Hepatocyte (in vitro differentiated cells): ENCODE results near the gene HSD3B7. TPM values are rescaled to one million over a fixed set of nuclear protein-coding genes. Genes with fewer than 3 reads are reported as not detected.

Source experiments
- DNase-seq: peaks from one replicate; pipeline ENCODE4 v3.0.0-alpha.2; 2016; ENCODE audit warnings: low spot score
- H2AFZ ChIP-seq: fragments of 200-600 bp; sonication (generic); 2 replicates; pipeline ENCODE4 v1.6.0; 2016; ENCODE audit warnings: antibody characterized with exemption, mild to moderate bottlenecking
- H3K27ac ChIP-seq: fragments of 200-600 bp; sonication (generic); 2 replicates; pipeline ENCODE4 v1.5.1; 2016; ENCODE audit warnings: mild to moderate bottlenecking
- H3K27me3 ChIP-seq: fragments of 200-600 bp; sonication (generic); 2 replicates; pipeline ENCODE4 v1.6.1; 2016
- H3K36me3 ChIP-seq: fragments of 200-600 bp; sonication (generic); replicated peaks from 2 replicates; pipeline ENCODE4 v1.5.1; 2016; ENCODE audit warnings: low read depth; ENCODE audit not compliant: insufficient read depth
- H3K4me1 ChIP-seq: fragments of 200-600 bp; sonication (generic); 2 replicates; pipeline ENCODE4 v1.5.1; 2016; ENCODE audit warnings: mild to moderate bottlenecking, moderate library complexity; ENCODE audit not compliant: insufficient read depth
- H3K4me2 ChIP-seq: fragments of 200-600 bp; sonication (generic); 2 replicates; pipeline ENCODE4 v1.6.0; 2016
- H3K4me3 ChIP-seq: fragments of 200-600 bp; sonication (generic); 2 replicates; pipeline ENCODE4 v1.5.1; 2016; ENCODE audit warnings: mild to moderate bottlenecking
- H3K79me2 ChIP-seq: fragments of 200-600 bp; sonication (generic); 2 replicates; pipeline ENCODE4 v1.6.0; 2017; ENCODE audit warnings: mild to moderate bottlenecking
- H3K9me2 ChIP-seq: fragments of 200-600 bp; sonication (generic); replicated peaks from 2 replicates; pipeline ENCODE4 v1.6.0; 2017; ENCODE audit warnings: mild to moderate bottlenecking; ENCODE audit not compliant: insufficient read depth
- H3K9me3 ChIP-seq: fragments of 200-600 bp; sonication (generic); 2 replicates; pipeline ENCODE4 v1.5.1; 2016; ENCODE audit warnings: low read depth, mild to moderate bottlenecking
- H4K20me1 ChIP-seq: fragments of 200-600 bp; sonication (generic); 2 replicates; pipeline ENCODE4 v1.6.0; 2016; ENCODE audit warnings: mild to moderate bottlenecking; ENCODE audit not compliant: insufficient read depth, poor library complexity, severe bottlenecking
- EZH2 ChIP-seq: fragments of 200-600 bp; sonication (generic); IDR thresholded peaks from 2 replicates; pipeline ENCODE4 v1.6.1; 2016; ENCODE audit warnings: antibody characterized with exemption, mild to moderate bottlenecking, borderline replicate concordance
- EZH2phosphoT487 ChIP-seq: fragments of 200-600 bp; sonication (generic); IDR thresholded peaks from one replicate; pipeline ENCODE4 v1.6.1; 2018; ENCODE audit warnings: antibody characterized with exemption, mild to moderate bottlenecking, low read depth, moderate library complexity; ENCODE audit not compliant: unreplicated experiment, severe bottlenecking
- WGBS: methylation state at CpG from one replicate; pipeline ENCODE4 v1.1.6; 2016; ENCODE audit warnings: low lambda C conversion rate; ENCODE audit errors: missing lambda C conversion rate; 5-methylcytosine and 5-hydroxymethylcytosine counted together
- polyA plus RNA-seq: library from polyadenylated mRNA; unstranded; fragments of >200 nt; fragmentation: Nextera tagmentation; extraction: Ambion mirVana; gene quantifications from 2 replicates; pipeline ENCODE4 v1.2.1, GENCODE V29; 2016
- total RNA-seq: library from RNA; depleted of rRNA; stranded (reverse); fragments of >200 nt; gene quantifications from 2 replicates; pipeline ENCODE4 v1.2.3, GENCODE V29; 2014
- TF ChIP-seq, protein P1 (sequence below): fragments of 200-600 bp; sonication (generic); IDR thresholded peaks from 2 replicates; pipeline ENCODE4 v1.5.1; 2016; ENCODE audit warnings: antibody characterized with exemption, mild to moderate bottlenecking; ENCODE audit not compliant: poor library complexity

Gene HSD3B7
- total and polyA plus RNA-seq, 2 experiments from 2014 or later: 17.5 to 20.8 TPM

DNA sequence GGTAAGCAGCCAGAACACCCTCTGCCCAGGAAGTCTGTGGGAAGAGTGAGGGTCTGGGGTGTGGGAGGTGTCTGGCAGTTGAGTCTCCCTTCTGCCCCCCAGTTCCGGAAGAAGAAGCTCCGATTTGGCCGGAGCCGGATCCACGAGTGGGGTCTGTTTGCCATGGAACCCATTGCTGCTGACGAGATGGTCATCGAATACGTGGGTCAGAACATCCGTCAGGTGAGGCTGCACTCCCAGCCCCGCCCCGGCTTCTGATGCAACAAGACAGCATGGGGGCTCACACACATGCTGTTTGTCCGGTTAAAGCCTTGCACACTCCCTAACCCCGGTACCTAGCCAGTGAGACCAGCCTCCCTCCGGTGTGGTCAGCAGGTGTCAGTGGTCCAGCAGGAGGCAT, 4.0 kb upstream of the HSD3B7 start:
- H3K9me3 ChIP-seq: no peaks in the 10 kb centered on the region
- DNase-seq: no peak
- WGBS: 99% methylated on average over 14 of the region's 14 CpGs
- no peaks in the 10 kb centered on the region for H4K20me1 ChIP-seq
- H3K27ac ChIP-seq: no peak overlapping the region
- H3K4me1 ChIP-seq: peaks cover 6% of the 10 kb centered on the region
- H3K9me2 ChIP-seq: no peaks in the 10 kb centered on the region
- no peak overlapping the region for H3K4me2 ChIP-seq
- no peak overlapping the region for H3K4me3 ChIP-seq
- H3K79me2 ChIP-seq: no peaks in the 10 kb centered on the region
- no peaks in the 10 kb centered on the region for H3K27me3 ChIP-seq
- TF ChIP-seq EZH2phosphoT487: no peak
- TF ChIP-seq EZH2: no peak
- TF ChIP-seq, protein P1, sequence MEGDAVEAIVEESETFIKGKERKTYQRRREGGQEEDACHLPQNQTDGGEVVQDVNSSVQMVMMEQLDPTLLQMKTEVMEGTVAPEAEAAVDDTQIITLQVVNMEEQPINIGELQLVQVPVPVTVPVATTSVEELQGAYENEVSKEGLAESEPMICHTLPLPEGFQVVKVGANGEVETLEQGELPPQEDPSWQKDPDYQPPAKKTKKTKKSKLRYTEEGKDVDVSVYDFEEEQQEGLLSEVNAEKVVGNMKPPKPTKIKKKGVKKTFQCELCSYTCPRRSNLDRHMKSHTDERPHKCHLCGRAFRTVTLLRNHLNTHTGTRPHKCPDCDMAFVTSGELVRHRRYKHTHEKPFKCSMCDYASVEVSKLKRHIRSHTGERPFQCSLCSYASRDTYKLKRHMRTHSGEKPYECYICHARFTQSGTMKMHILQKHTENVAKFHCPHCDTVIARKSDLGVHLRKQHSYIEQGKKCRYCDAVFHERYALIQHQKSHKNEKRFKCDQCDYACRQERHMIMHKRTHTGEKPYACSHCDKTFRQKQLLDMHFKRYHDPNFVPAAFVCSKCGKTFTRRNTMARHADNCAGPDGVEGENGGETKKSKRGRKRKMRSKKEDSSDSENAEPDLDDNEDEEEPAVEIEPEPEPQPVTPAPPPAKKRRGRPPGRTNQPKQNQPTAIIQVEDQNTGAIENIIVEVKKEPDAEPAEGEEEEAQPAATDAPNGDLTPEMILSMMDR: no peak
- no peaks in the 10 kb centered on the region for H3K36me3 ChIP-seq
- H2AFZ ChIP-seq: no peak overlapping the region

DNA sequence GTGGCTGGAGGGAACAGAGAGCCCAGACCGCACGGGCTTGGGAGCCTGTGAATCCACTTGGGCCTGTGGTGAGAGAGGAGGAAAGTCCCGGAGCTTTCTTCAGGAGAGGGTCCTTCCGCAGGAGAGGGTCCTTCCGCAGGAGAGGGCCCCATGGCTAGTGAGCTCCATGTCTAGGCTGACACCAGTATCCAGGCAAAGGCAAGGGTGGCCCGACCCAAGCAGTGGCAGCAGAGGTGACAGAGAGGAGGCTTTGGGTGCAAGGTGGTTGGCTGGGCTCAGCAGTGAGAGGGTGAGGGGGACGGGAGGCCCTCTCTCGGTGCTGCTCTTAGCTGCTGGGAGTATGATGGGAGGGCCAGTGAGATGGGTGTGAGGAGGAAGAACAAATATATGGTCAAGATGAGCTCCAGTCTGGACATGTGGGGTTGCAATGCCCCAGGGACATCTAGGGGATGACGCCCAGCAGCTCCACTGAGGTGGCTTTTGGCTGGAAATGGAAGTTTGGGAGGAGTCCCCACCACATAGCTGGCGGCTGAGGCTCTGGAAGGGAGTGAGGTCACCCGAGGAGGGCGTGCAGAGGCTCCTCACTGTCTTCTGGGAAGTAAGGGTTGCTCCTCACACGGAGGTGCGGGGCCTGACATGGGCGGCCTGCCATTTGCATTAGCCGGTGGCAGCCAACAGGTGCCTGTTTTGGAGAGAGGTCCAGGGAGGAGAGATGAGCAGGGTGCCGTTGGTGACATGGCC, 2.3 kb upstream of the HSD3B7 start:
- Histone ChIP-seq H3K27me3 (no peaks in the 10 kb centered on the region), H3K4me3 (no peak overlapping the region), H2AFZ (no peak overlapping the region), H4K20me1 (no peaks in the 10 kb centered on the region), H3K27ac (no peak overlapping the region), H3K9me2 (no peaks in the 10 kb centered on the region), H3K79me2 (no peaks in the 10 kb centered on the region), H3K4me2 (no peak overlapping the region), H3K9me3 (no peaks in the 10 kb centered on the region), H3K36me3 (no peaks in the 10 kb centered on the region), H3K4me1 (peaks cover 6% of the 10 kb centered on the region)
- TF ChIP-seq, protein P1: no peak
- TF ChIP-seq EZH2 (no peak), EZH2phosphoT487 (no peak)
- DNase-seq: no peak
- 96% methylated on average over 17 of the region's 17 CpGs for WGBS

DNA sequence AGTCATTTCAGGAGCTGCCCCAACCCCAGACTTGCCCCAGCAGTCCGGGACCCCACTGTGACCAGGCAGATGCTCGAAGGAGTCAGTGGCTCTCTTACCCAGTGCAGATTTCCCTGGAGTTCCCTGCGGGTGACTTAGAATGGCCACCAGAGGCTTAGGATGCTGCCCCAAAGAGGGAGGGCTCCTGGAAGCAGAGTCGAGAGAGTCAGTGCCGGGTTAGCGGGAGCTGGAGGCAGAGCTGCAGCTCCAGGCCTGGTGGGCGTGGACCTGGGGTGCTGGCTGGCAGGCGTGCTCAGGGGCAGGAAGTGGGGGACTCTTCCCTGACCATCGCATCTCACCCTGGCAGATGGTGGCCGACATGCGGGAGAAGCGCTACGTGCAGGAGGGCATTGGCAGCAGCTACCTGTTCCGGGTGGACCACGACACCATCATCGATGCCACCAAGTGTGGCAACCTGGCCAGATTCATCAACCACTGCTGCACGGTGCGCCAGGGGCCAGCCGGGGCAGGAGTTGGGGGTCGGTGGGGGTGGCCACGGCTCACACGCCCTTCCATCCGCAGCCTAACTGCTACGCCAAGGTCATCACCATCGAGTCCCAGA, 1.6 kb upstream of the HSD3B7 start:
- H3K27ac ChIP-seq: no peak overlapping the region
- no peak overlapping the region for H2AFZ ChIP-seq
- peaks cover 6% of the 10 kb centered on the region for H3K4me1 ChIP-seq
- H4K20me1 ChIP-seq: no peaks in the 10 kb centered on the region
- DNase-seq: no peak
- H3K9me2 ChIP-seq: no peaks in the 10 kb centered on the region
- H3K79me2 ChIP-seq: no peaks in the 10 kb centered on the region
- WGBS: 94% methylated on average over 25 of the region's 25 CpGs
- TF ChIP-seq, protein P1: no peak
- TF ChIP-seq EZH2 (no peak), EZH2phosphoT487 (no peak)
- no peak overlapping the region for H3K4me3 ChIP-seq
- no peaks in the 10 kb centered on the region for H3K36me3 ChIP-seq
- H3K4me2 ChIP-seq: no peak overlapping the region
- H3K9me3 ChIP-seq: no peaks in the 10 kb centered on the region
- no peaks in the 10 kb centered on the region for H3K27me3 ChIP-seq
